H9 (cell line): ENCODE results near the gene ABCB11. TPM values are rescaled to one million over a fixed set of nuclear protein-coding genes. Genes with fewer than 3 reads are reported as not detected.

Source experiments
- DNase-seq: peaks from one replicate; pipeline ENCODE4 v3.0.0-alpha.2; 2017
- H2AFZ ChIP-seq: one replicate; pipeline ENCODE4 v1.6.1; 2013; ENCODE audit warnings: mild to moderate bottlenecking, low read length, control low read depth, moderate library complexity
- H2AK5ac ChIP-seq: 2 replicates; pipeline ENCODE4 v1.6.1; 2013; ENCODE audit warnings: low read length, control low read depth, mixed read lengths; ENCODE audit not compliant: insufficient read length
- H2BK120ac ChIP-seq: one replicate; pipeline ENCODE4 v1.6.1; 2013; ENCODE audit warnings: low read depth, mild to moderate bottlenecking, low read length, control low read depth, inconsistent platforms; ENCODE audit not compliant: poor library complexity, severe bottlenecking
- H2BK12ac ChIP-seq: 2 replicates; pipeline ENCODE4 v1.6.1; 2013; ENCODE audit warnings: low read length, control low read depth, mixed read lengths, low read depth; ENCODE audit not compliant: insufficient read length
- H2BK15ac ChIP-seq: 2 replicates; pipeline ENCODE4 v1.6.1; 2013; ENCODE audit warnings: low read depth, low read length, control low read depth
- H2BK20ac ChIP-seq: one replicate; pipeline ENCODE4 v1.6.1; 2013; ENCODE audit warnings: low read depth, mild to moderate bottlenecking, low read length, control low read depth, inconsistent platforms; ENCODE audit not compliant: poor library complexity, severe bottlenecking
- H2BK5ac ChIP-seq: 2 replicates; pipeline ENCODE4 v1.6.1; 2013; ENCODE audit warnings: low read length, control low read depth, mixed read lengths; ENCODE audit not compliant: insufficient read length
- H3K14ac ChIP-seq: 2 replicates; pipeline ENCODE4 v1.6.1; 2013; ENCODE audit warnings: low read length, control low read depth; ENCODE audit not compliant: insufficient read depth
- H3K18ac ChIP-seq: 2 replicates; pipeline ENCODE4 v1.6.1; 2013; ENCODE audit warnings: low read depth, mild to moderate bottlenecking, mixed read lengths, low read length, control low read depth; ENCODE audit not compliant: insufficient read length
- H3K23ac ChIP-seq: 2 replicates; pipeline ENCODE4 v1.6.1; 2013; ENCODE audit warnings: low read length, control low read depth, mixed read lengths, low read depth; ENCODE audit not compliant: insufficient read length
- H3K23me2 ChIP-seq: 2 replicates; pipeline ENCODE4 v1.6.1; 2013; ENCODE audit warnings: low read depth, mild to moderate bottlenecking, mixed read lengths, low read length, control low read depth; ENCODE audit not compliant: insufficient read length, poor library complexity, severe bottlenecking
- H3K27ac ChIP-seq: 2 replicates; pipeline ENCODE4 v1.5.1; 2013; ENCODE audit warnings: low read length, control low read depth, mixed read lengths, low read depth; ENCODE audit not compliant: insufficient read length
- H3K27me3 ChIP-seq: 2 replicates; pipeline ENCODE4 v1.6.1; 2013; ENCODE audit warnings: low read length, control low read depth, inconsistent platforms; ENCODE audit not compliant: insufficient read depth
- H3K4ac ChIP-seq: 2 replicates; pipeline ENCODE4 v1.6.1; 2013; ENCODE audit warnings: low read depth, mild to moderate bottlenecking, control low read depth, inconsistent platforms, low read length, moderate library complexity
- H3K4me1 ChIP-seq: 2 replicates; pipeline ENCODE4 v1.6.1; 2013; ENCODE audit warnings: low read length, control low read depth, inconsistent platforms; ENCODE audit not compliant: insufficient read depth
- H3K4me2 ChIP-seq: 2 replicates; pipeline ENCODE4 v1.6.1; 2013; ENCODE audit warnings: low read length, control low read depth, mixed read lengths; ENCODE audit not compliant: insufficient read length, insufficient read depth
- H3K56ac ChIP-seq: 2 replicates; pipeline ENCODE4 v1.6.1; 2013; ENCODE audit warnings: low read depth, mild to moderate bottlenecking, mixed read lengths, low read length, control low read depth; ENCODE audit not compliant: insufficient read length
- H3K79me1 ChIP-seq: 2 replicates; pipeline ENCODE4 v1.6.1; 2013; ENCODE audit warnings: low read depth, mild to moderate bottlenecking, moderate library complexity, low read length, control low read depth, inconsistent platforms; ENCODE audit not compliant: insufficient read depth, poor library complexity, severe bottlenecking
- H3K79me2 ChIP-seq: 2 replicates; pipeline ENCODE4 v1.6.1; 2013; ENCODE audit warnings: low read length, control low read depth, inconsistent platforms; ENCODE audit not compliant: insufficient read depth
- H3K9ac ChIP-seq: 2 replicates; pipeline ENCODE4 v1.6.1; 2013; ENCODE audit warnings: low read length, control low read depth, mixed read lengths; ENCODE audit not compliant: insufficient read length; ENCODE audit errors: extremely low read depth
- H3K9me3 ChIP-seq: one replicate; pipeline ENCODE4 v1.6.1; 2013; ENCODE audit warnings: low read depth, low read length, inconsistent platforms; ENCODE audit not compliant: control insufficient read depth
- H3T11ph ChIP-seq: one replicate; pipeline ENCODE4 v1.6.1; 2013; ENCODE audit warnings: mild to moderate bottlenecking, low read length, control low read depth, inconsistent platforms
- H4K20me1 ChIP-seq: one replicate; pipeline ENCODE4 v1.6.1; 2013; ENCODE audit not compliant: control insufficient read depth, insufficient read length, insufficient read depth
- H4K5ac ChIP-seq: 2 replicates; pipeline ENCODE4 v1.6.1; 2013; ENCODE audit warnings: low read depth, mild to moderate bottlenecking, mixed read lengths, low read length, control low read depth; ENCODE audit not compliant: insufficient read length
- H4K8ac ChIP-seq: replicated peaks from 2 replicates; pipeline ENCODE4 v1.6.1; 2013; ENCODE audit warnings: low read length, control low read depth, mixed read lengths, low read depth; ENCODE audit not compliant: insufficient read length
- H4K91ac ChIP-seq: 2 replicates; pipeline ENCODE4 v1.6.1; 2013; ENCODE audit warnings: low read depth, mild to moderate bottlenecking, moderate library complexity, mixed read lengths, low read length, control low read depth; ENCODE audit not compliant: insufficient read length
- H3K27ac Mint-ChIP-seq, 3 experiments: 2 replicates in 2 of 3; 3 replicates in 1 of 3; pipeline ENCODE4 v1.8.0; 2020 to 2021; ENCODE audit warnings: mixed read lengths in 3 of 3, mild to moderate bottlenecking in 1 of 3, moderate library complexity in 1 of 3
- H3K27me3 Mint-ChIP-seq: 2 replicates; pipeline ENCODE4 v1.8.0; 2021; ENCODE audit warnings: low read depth, mild to moderate bottlenecking, moderate library complexity, mixed read lengths
- H3K36me3 Mint-ChIP-seq, 3 experiments: 2 replicates in 2 of 3; 3 replicates in 1 of 3; pipeline ENCODE4 v1.8.0; 2020 to 2021; ENCODE audit warnings: low read depth in 3 of 3, mixed read lengths in 3 of 3; ENCODE audit not compliant: insufficient read depth in 1 of 3
- H3K4me1 Mint-ChIP-seq, 2 experiments: 2 replicates each; pipeline ENCODE4 v1.8.0; 2020; ENCODE audit warnings: mixed read lengths in 2 of 2
- H3K4me3 Mint-ChIP-seq, 2 experiments: 2 replicates in 1 of 2; 3 replicates in 1 of 2; pipeline ENCODE4 v1.8.0; 2020 to 2021; ENCODE audit warnings: mild to moderate bottlenecking in 2 of 2, mixed read lengths in 2 of 2, moderate library complexity in 1 of 2
- H3K9me3 Mint-ChIP-seq, 2 experiments: 2 replicates in 1 of 2; 3 replicates in 1 of 2; pipeline ENCODE4 v1.8.0; 2020; ENCODE audit warnings: mild to moderate bottlenecking in 2 of 2, mixed read lengths in 2 of 2, moderate library complexity in 1 of 2
- CTCF ChIP-seq: fragments of 200-600 bp; sonication (generic); conservative IDR thresholded peaks from 3 replicates; pipeline ENCODE4 v1.8.0; 2021; ENCODE audit warnings: antibody characterized with exemption, mild to moderate bottlenecking
- WGBS: extraction: QIAGEN DNeasy Blood & Tissue Kit; methylation state at CpG from one replicate; pipeline ENCODE4 v1.1.7; 2013; ENCODE audit warnings: missing lambda C conversion rate, low lambda C conversion rate, mixed read lengths; ENCODE audit not compliant: insufficient read length; ENCODE audit errors: extremely low coverage; 5-methylcytosine and 5-hydroxymethylcytosine counted together
- total RNA-seq: library from RNA; stranded (reverse); gene quantifications from 2 replicates; pipeline ENCODE4 v1.2.1, GENCODE V29; 2021

ABCB11 gene
- total RNA-seq, 1 experiment from 2014 or later, result not detected

- Histone ChIP-seq H3K23me2 (no peaks in the 10 kb centered on the region), H3K18ac (no peak overlapping the region), H3K4me2 (no peak overlapping the region), H2AK5ac (no peak overlapping the region), H3K14ac (no peak overlapping the region), H3K79me2 (no peaks in the 10 kb centered on the region), H3K4me1 (no peaks in the 10 kb centered on the region), H2BK15ac (no peak overlapping the region), H3K27me3 (no peaks in the 10 kb centered on the region), H2BK5ac (no peak overlapping the region), H3K23ac (no peak overlapping the region), H3K56ac (no peak overlapping the region), H3T11ph (no peak overlapping the region), H4K20me1 (no peaks in the 10 kb centered on the region), H3K27ac (no peak overlapping the region), H2BK12ac (no peak overlapping the region), H4K5ac (no peak overlapping the region), H2AFZ (no peak overlapping the region), H3K79me1 (no peaks in the 10 kb centered on the region), H4K91ac (no peak overlapping the region), H3K9me3 (no peaks in the 10 kb centered on the region), H3K4ac (no peak overlapping the region), H2BK120ac (no peak overlapping the region), H2BK20ac (no peak overlapping the region), H3K9ac (no peak overlapping the region), H4K8ac (no peak overlapping the region)
- no CpG with 5 or more reads among the region's 2 CpGs for WGBS
- Mint-ChIP-seq H3K4me1 (peaks cover 8 to 14% of the 10 kb centered on the region in 2 experiments), H3K36me3 (no peaks in the 10 kb centered on the region), H3K27me3 (no peaks in the 10 kb centered on the region), H3K4me3 (no peak overlapping the region), H3K9me3 (no peaks in the 10 kb centered on the region; a peak in 1 of 5 replicates), H3K27ac (no peak overlapping the region)
- DNase-seq, result no peak
- no peak for TF ChIP-seq CTCF
Measured at GRCh38 chr2:169007941-169008340, 23.2 kb downstream of the ABCB11 start.
